ENCODE measurements around the gene CSRP3.
A peak's percentile ranks its signal among the peaks of the same experiment; 100 is the strongest.

CSRP3 gene

GRCh38 chr11:19164230-19164855 is 37.4 kb downstream of the CSRP3 start:
- DNase-seq (ENCODE audit: low read depth): no peak
- no peak overlapping the region for H3K4me3 ChIP-seq (ENCODE audit: low read depth, low read length)
- TF ChIP-seq MAX (IDR thresholded peaks at IDR 0.05; ENCODE audit: low read depth, low read length) (no peak), MYC (IDR thresholded peaks at IDR 0.05; ENCODE audit: low read depth, low read length) (no peak), CTCF (IDR thresholded peaks at IDR 0.05; ENCODE audit: low read depth, low read length) (no peak), POLR2A (IDR thresholded peaks at IDR 0.05; ENCODE audit: extremely low read depth, insufficient read length) (no peak)

DNA sequence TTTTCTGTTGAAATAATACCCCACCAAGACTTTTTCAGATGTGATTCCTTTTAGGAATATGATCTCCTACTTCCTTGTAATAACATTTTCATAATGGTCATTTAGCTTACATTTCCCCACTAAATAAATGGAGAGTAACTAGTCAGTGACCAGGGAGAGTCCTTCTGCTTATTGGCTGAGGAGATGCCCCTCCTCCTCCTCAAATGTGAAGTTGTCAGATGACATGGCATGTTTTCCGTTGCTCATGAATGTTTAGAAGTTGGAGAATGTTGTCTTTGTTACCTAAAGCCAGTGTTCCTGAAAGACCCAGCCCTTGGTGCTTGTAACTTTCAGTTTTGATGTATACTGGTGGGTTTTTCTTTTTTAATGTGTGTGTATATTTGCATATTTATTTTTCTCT is 38.2 kb downstream of the CSRP3 start:
- no peak for DNase-seq (ENCODE audit: low read depth)

DNA sequence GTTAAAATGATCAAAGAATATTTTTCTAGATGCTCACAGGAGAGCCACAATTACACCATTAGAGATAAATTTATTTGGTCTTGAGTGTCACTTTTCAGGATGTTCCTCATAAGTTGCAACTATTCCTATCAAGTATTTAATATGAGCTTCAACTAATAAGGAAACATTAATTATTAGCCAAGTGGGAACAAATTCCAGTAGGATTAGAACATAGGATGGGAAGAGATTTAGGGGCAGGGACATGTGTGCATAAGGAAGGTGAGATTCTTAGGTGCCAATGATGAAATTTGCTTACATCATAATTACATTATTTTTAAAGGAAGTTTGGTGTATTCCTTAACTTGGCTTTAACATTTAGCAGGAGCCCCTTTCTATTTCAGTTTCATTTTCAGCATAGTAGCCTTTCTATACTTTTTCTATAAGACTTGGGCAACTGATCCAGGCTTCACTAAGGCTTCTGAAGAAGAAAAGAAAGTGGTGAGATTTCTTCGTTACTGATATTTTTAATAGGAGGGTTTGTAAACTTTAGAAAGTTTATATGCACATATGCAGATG is 38.8 kb downstream of the CSRP3 start:
- DNase-seq (ENCODE audit: low read depth): no peak
- TF ChIP-seq CTCF (IDR thresholded peaks at IDR 0.05; ENCODE audit: low read depth, low read length) (no peak), MYC (IDR thresholded peaks at IDR 0.05; ENCODE audit: low read depth, low read length) (no peak), MAX (IDR thresholded peaks at IDR 0.05; ENCODE audit: low read depth, low read length) (no peak), POLR2A (IDR thresholded peaks at IDR 0.05; ENCODE audit: extremely low read depth, insufficient read length) (no peak)
- H3K4me3 ChIP-seq (ENCODE audit: low read depth, low read length): no peak overlapping the region

More for the DNA sequence above, 38.2 kb downstream of the CSRP3 start:
- no peak overlapping the region for H3K4me3 ChIP-seq (ENCODE audit: low read depth, low read length)
- no peak for TF ChIP-seq POLR2A (IDR thresholded peaks at IDR 0.05; ENCODE audit: extremely low read depth, insufficient read length)
- no peak for TF ChIP-seq MAX (IDR thresholded peaks at IDR 0.05; ENCODE audit: low read depth, low read length)
- TF ChIP-seq CTCF (IDR thresholded peaks at IDR 0.05; ENCODE audit: low read depth, low read length): no peak
- TF ChIP-seq MYC (IDR thresholded peaks at IDR 0.05; ENCODE audit: low read depth, low read length): no peak

GRCh38 chr11:19161651-19162050 is 40.1 kb downstream of the CSRP3 start:
- H3K4me3 ChIP-seq (ENCODE audit: low read depth, low read length): no peak overlapping the region
- no peak for DNase-seq (ENCODE audit: low read depth)
- TF ChIP-seq CTCF (IDR thresholded peaks at IDR 0.05; ENCODE audit: low read depth, low read length) (no peak), MAX (IDR thresholded peaks at IDR 0.05; ENCODE audit: low read depth, low read length) (no peak), MYC (IDR thresholded peaks at IDR 0.05; ENCODE audit: low read depth, low read length) (no peak), POLR2A (IDR thresholded peaks at IDR 0.05; ENCODE audit: extremely low read depth, insufficient read length) (no peak)

DNA sequence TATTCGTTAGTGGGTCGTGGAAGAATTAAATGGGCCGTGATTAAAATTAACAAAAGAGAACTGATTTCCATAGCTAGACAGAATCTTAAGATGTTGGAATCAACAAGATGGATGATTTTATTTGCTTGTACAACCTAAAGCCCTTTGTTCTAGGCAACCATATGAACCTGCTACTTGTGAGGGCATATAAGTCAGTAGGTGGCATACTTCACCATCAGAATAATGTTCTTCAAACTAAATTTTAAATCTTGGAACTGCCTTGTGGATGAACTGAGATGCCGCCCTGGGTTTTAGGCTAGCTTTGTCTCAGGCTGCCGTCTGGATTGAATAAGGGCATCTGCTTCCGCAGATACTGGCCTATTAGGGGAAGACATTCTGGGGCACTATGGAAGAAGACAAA is 40.9 kb downstream of the CSRP3 start:
- DNase-seq (ENCODE audit: low read depth): peak; percentile 1
- H3K4me3 ChIP-seq (ENCODE audit: low read depth, low read length): no peak overlapping the region
- no peak for TF ChIP-seq CTCF (IDR thresholded peaks at IDR 0.05; ENCODE audit: low read depth, low read length)
- no peak for TF ChIP-seq MAX (IDR thresholded peaks at IDR 0.05; ENCODE audit: low read depth, low read length)
- no peak for TF ChIP-seq MYC (IDR thresholded peaks at IDR 0.05; ENCODE audit: low read depth, low read length)
- no peak for TF ChIP-seq POLR2A (IDR thresholded peaks at IDR 0.05; ENCODE audit: extremely low read depth, insufficient read length)
